Ishikawa (cell line): ENCODE data around the gene NT5M.

Experiments used
- CEBPB ChIP-seq: IDR thresholded peaks from 2 replicates; pipeline ENCODE4 v1.6.1; 2012
- CREB1 ChIP-seq: IDR thresholded peaks from 2 replicates; pipeline ENCODE4 v1.6.1; 2012; ENCODE audit warnings: low read depth
- EP300 ChIP-seq: IDR thresholded peaks from 2 replicates; pipeline ENCODE4 v1.6.1; 2012; ENCODE audit warnings: borderline replicate concordance

DNA sequence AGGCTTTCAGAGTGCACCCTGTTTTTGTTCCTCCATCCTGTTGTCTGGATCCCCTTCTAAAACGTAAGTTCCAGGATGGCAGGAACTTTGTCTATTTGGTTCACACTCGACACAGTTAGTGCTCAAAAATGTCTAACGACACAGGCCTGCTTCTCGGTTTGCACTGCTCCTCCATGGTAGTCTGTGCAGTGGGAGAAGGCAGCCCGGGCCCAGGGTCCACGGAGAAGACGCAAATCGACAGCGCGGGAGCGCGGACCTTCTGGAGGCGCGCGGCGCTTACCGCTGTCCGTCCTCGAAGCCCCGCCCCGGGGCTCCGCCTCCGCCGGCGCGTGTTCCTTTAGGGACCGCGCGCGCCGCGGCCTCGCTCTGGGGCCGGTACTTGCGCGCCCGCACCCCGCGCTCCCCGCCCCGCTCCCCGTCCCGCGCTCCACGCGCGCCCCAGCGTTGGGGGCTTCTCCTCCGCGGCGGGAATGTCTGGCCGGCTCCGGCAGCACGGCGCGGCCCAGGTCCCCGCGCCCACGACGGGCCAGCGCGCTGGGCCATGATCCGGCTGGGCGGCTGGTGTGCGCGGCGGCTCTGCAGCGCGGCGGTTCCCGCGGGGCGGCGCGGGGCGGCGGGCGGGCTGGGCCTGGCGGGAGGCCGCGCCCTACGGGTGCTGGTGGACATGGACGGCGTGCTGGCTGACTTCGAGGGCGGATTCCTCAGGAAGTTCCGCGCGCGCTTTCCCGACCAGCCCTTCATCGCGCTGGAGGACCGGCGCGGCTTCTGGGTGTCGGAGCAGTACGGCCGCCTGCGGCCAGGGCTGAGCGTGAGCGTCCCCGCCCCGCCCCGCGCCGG is at the start of gene NT5M:
- TF ChIP-seq CEBPB = no peak
- no peak for TF ChIP-seq EP300
- TF ChIP-seq CREB1 = no peak
